ENCODE results near the gene CHRD. TPM values are rescaled to one million over a fixed set of nuclear protein-coding genes. Genes with fewer than 3 reads are reported as not detected.

CHRD gene
- total RNA-seq, 1 donor from 2014 or later, result 0.77 TPM

DNA sequence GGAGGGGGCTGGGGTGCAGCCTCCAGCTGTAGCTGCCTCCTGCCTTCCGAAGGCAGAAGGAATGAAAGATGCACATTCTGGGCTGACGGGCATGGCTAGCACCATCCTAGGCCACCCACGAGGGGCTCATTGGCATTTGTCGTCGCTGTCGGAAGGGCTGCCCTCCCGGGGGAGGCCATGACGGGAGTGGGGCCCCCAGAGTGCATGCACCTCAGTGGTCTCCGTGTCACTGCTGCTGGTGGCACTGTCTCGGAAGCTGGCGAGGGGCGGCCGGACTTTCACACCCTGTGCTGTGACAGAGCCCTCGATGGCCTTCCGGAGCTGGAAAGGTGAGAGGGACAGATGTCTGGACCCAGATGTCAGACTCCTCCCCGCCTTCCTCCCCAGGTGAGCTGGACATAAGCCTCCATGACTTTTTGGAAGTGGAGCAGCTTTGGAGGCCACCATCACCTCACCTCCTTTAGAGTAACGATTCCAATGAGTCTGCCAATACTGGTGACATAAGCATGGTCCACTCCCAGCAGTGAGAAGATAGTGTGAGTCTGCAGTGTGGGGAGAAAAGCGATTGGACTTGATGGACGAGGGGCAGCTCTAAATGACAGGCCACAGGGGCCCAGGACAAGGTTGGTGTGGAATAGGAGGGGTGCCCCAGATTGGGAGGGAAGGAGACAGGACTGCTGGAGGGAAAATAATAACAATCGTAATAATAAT is 33.2 kb upstream of the CHRD start:
- DNase-seq (ENCODE audit: low read depth in 2 of 2), result no peak

- DNase-seq (ENCODE audit: low read depth in 2 of 2), result no peak
These were observed 32.4 kb upstream of the CHRD start for GRCh38 chr3:184347321-184348056.

GRCh38 chr3:184348057-184348382 is 31.8 kb upstream of the CHRD start:
- no peak for DNase-seq (ENCODE audit: low read depth in 2 of 2)

DNA sequence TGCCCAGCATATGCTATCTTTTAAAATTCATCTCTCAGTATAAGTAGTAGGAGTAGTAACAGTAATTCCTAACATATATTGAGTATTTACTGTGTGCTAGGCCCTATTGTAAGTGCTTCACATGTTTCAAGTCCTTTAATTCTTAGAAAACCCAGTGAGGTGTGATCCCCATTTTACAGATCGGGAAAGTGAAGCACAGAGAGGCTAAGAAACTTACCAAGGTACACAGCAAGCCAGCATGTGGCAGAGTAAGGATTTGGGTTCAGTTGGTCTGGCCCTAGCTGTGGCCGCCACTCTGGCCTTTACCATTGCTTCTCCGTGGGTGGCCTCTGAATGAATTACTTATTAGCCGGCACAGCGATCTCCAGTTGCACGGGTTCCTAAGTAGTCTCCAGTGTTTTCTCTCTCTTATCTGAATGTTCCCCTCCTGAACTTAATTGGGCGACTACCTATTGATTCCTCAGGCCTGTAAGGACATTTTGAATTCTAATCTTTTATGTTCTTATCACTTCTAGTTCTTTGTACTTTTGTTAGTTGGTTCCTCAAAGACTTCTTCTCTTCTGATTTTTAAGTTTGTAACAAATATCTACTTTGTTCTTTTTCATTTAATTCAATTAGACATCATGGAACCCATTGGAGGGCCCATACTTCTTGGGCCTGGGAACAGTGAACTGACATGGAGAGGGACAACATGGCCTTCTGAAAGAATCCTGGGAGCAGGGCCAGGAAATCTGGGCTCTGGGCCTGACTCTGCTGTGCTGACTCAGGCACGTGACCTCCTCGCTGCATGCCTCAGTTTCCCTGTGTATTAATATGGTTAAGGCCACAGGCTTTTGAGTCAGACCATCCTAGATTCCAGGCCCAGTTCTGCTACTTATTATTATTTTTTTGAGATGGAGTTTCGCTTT is 30.0 kb upstream of the CHRD start:
- no peak for DNase-seq (ENCODE audit: low read depth in 2 of 2)

- no peak for DNase-seq (ENCODE audit: low read depth in 2 of 2)
These were observed 29.2 kb upstream of the CHRD start for GRCh38 chr3:184350618-184351017.

- no peak for DNase-seq (ENCODE audit: low read depth in 2 of 2)
These were observed 28.2 kb upstream of the CHRD start for GRCh38 chr3:184351511-184352148.

- DNase-seq (ENCODE audit: low read depth in 2 of 2), result no peak
These were observed 27.6 kb upstream of the CHRD start for GRCh38 chr3:184352149-184352785.

GRCh38 chr3:184352897-184353545 is 26.8 kb upstream of the CHRD start:
- no peak for DNase-seq (ENCODE audit: low read depth in 2 of 2)

DNA sequence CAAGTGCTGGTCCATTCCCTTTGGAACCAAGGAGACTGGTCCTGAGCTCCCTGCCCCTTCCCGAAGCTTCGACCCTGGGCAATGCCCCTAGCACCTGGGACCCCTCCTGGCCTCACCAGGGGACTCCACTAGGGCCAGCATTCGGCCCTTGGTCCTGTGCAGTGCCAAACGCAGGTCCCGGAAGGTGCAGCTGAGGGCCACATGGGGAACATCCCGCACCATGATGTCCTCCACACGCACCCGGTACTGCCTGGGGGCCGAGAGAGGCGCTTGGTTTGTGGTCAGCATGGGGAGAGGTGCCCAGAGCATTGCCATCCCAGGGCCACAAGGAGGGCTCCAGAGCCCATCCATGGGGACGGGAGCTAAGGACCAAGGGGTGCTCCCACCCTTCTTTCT is 26.3 kb upstream of the CHRD start:
- DNase-seq (ENCODE audit: low read depth in 2 of 2), result no peak

DNA sequence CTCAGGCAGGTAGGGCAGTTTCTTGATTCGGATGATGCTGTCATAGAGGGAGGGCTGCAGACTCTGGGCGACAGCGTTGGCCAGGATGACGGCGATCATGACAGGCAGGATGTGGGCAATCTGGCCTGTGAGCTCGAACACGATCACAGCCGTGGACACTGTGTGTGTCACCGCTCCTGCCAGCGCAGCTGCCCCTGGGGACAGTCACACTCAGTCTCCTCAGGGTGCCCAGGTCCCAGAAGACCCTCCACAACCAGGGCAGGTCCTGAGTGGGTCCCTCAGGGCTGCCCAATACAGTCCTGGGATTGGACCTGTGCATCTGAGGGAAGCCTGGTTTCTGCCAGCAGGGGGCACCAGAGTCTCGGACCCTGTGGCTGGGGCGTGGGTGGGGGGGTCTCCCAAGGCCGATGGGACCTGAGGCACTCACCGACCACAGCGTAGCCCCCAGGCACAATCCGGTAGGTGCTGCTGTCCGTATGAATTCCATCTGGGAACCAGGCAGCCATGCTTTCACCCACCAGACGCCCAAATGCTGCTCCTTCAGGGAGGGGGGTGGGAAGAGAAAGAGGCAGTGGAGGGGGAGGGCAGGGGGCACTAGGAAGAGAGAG is 25.6 kb upstream of the CHRD start:
- DNase-seq (ENCODE audit: low read depth in 2 of 2), result peak in 1 of 2 donors; percentile 42

DNA sequence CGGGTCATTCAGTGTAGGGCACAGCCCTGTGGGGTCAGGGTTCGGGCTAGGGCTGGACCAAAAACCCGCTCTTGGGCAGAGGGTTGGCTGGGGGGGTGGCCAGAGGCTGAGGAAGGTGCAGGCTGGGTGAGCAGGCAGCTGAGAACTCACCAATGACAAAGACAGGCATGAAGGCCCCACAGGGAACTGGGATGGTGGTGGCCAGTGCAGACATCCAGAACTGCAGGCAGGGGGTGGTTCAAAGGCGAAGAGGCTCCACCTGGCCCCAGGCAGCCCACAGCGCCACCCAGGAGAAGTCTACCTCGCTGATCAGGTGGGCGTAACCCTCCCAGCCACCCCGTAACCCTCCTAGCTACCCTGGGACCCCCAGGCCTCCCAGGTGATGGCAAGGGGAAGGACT is 25.1 kb upstream of the CHRD start:
- DNase-seq (ENCODE audit: low read depth in 2 of 2), result no peak

DNA sequence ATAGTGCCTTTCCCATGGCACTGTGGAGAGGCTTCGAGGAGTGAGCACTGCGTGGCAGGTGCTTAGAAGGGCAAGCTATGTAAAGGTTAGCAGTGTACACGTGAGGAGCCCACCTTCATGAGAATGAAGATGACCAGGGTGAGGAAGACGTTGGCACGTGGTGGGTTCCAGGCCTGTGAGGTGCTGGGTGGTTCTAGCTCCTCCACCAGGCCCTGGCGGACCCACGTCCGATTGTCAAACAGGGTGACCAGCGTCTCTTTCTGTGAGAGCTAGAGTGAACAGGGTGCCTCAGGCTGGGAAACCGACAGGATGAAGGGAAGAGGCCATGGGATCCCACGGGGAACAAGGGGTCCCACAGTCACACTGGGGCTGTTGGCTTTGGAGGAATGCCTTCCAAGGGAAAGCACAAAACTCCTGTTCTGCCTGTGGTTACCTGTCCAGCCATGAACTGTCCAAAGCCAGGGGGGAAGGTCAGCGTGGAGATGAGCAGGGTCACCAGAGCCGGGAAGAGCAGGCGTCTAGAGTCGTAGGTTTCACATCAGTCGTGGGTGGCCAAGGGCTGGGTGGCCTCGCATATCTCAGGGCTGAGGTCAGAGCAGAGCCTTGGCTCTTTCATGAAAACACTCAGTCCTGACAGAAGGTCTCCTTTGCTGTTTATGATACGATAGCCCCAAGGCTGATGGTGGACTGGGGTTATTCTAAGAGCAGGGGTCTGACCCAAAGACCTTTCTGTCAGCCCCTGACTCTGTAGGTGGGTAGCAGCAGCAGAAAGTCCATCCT is 24.4 kb upstream of the CHRD start:
- DNase-seq (ENCODE audit: low read depth in 2 of 2), result no peak

DNA sequence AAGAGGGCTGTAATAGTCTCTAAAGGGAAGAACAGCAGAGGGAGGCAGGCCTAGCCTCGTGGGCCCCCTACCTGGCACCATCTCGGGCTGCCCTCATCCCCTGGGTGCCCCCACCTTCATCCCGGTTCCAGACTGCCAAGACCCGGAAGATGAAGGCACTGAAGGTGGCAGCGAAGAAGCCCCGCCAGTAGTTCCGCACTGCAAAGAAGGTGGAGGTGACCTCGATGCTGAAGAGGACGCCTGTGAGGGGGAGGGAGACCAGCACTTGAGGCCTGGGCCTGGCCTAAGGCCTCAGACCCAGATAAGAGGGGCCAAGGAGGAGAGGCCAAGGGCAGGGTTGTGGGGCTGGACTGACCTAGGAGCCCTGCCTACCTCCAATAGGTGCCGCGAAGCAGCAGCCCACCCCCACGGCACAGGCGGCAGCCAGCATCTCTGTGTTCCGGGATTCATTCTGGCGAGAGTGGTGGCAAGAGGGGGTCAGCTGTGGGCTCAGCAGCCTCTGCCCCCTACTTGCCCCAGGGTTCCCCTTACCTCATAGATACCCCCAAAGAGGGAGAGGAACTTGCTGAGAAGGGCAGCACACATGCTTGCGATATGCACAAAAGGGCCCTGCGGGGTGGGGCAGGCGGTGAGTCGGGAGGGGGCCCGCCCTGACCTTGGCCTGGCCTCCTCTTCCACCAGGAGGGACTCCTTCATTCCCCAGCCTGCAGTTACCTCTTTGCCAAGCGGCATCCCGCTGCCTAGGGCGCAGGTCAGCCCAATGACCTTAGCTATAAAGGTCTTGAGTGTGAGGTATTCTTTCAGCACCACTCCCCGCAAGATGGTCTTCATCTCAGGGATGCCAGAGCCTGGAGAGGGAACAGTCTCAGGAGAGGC is 22.4 kb upstream of the CHRD start:
- DNase-seq (ENCODE audit: low read depth in 2 of 2), result no peak

DNA sequence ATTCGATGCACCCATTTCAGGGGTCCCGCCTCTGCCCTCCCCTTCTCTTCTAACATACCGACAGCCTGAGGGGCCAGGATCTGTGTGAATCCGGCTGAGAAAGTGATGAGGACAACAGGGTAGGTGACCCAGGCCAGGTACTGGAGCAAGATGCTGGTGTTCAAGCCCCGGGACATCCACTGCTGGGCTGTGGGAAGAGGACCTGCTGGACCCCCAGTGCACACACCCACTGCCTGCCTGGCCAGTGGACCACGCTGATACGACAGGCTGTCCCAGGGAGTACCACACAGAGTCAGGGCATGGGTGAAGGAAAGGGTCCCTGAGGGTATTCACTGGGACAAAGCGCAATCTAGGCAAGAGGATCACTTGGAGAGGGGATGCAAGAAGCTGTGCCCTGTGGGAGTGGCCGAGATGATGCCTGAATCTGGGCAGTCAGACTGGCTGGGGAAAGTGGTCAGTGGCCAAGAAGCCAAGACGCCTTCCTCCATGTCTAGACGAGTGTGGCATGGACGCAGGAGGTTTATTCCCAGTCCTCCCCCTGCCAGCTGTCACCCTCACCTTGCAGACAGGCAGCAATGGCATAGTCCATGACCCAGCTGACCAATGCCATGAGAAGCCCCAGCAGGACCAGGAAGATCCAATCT is 21.6 kb upstream of the CHRD start:
- DNase-seq (ENCODE audit: low read depth in 2 of 2), result no peak

DNA sequence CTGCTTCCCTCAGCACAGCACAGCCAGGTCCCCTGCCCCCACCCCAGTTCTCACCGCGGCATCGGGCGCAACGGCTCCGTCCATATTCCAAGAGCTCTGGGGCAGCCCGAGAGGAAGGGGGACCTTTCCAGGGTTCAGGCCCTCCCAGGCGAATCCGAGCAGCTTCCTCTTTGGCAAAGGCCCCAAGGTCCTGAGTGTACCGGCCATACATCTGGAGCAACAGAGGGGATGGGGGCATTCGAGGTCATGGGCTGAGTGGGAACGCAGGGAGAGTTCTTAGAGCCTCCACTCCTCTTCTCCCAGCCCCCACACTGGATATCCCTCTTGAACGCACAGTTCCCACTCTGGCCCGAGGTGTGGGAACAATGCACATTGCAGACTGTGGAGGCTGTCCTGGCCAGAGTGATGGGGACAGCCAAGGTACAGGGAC is 20.9 kb upstream of the CHRD start:
- no peak for DNase-seq (ENCODE audit: low read depth in 2 of 2)

GRCh38 chr3:184359610-184360009 is 20.2 kb upstream of the CHRD start:
- DNase-seq (ENCODE audit: low read depth in 2 of 2), result no peak

GRCh38 chr3:184360070-184360928 is 19.6 kb upstream of the CHRD start:
- no peak for DNase-seq (ENCODE audit: low read depth in 2 of 2)
